AG04450 (cell line): Measurements from ENCODE around the gene CCNK. TPM values are rescaled to one million over a fixed set of nuclear protein-coding genes. Genes with fewer than 3 reads are reported as not detected.
A peak's percentile ranks its signal among the peaks of the same experiment; 100 is the strongest.

Source experiments
- CTCF ChIA-PET: fragments of 300-600, 350-600 bp; formaldehyde crosslinking; extraction: SDS; loops from one replicate; lab custom pipeline; 2022; ENCODE audit warnings: antibody characterized with exemption, inconsistent platforms; lab: Charles Lee
- POLR2A ChIA-PET: fragments of 350-600 bp; formaldehyde crosslinking; extraction: SDS; loops from one replicate; lab custom pipeline; 2021; ENCODE audit warnings: antibody characterized with exemption, inconsistent platforms; lab: Yijun Ruan, JAX
- DNase-seq: peaks from one replicate; pipeline ENCODE4 v3.0.0-alpha.2; 2011; ENCODE audit warnings: low read depth, low spot score
- H3K27ac ChIP-seq: one replicate; pipeline ENCODE4 v1.5.1; 2012; ENCODE audit warnings: low read depth, low read length, control low read depth
- H3K27me3 ChIP-seq: one replicate; pipeline ENCODE4 v1.6.0; 2012; ENCODE audit warnings: low read length; ENCODE audit not compliant: control insufficient read depth, insufficient read depth
- H3K4me3 ChIP-seq: 2 replicates; pipeline ENCODE4 v1.5.1; 2011; ENCODE audit warnings: mild to moderate bottlenecking, low read depth, low read length, control low read depth
- H3K9me3 ChIP-seq: 2 replicates; pipeline ENCODE4 v1.5.1; 2012; ENCODE audit warnings: low read length; ENCODE audit not compliant: control insufficient read depth, insufficient read depth
- polyA plus RNA-seq: library from polyadenylated mRNA; depleted of rRNA; stranded (reverse); fragments of >200 nt; gene quantifications from 2 replicates; pipeline ENCODE4 v1.2.3, GENCODE V29; 2011
- TF ChIP-seq, protein P1 (sequence below): IDR thresholded peaks from 2 replicates; pipeline ENCODE4 v1.5.1; 2011; ENCODE audit warnings: low read depth, low read length, control low read depth, inconsistent platforms

CCNK gene
- polyA plus RNA-seq, 1 experiment, result 18.9 TPM

DNA sequence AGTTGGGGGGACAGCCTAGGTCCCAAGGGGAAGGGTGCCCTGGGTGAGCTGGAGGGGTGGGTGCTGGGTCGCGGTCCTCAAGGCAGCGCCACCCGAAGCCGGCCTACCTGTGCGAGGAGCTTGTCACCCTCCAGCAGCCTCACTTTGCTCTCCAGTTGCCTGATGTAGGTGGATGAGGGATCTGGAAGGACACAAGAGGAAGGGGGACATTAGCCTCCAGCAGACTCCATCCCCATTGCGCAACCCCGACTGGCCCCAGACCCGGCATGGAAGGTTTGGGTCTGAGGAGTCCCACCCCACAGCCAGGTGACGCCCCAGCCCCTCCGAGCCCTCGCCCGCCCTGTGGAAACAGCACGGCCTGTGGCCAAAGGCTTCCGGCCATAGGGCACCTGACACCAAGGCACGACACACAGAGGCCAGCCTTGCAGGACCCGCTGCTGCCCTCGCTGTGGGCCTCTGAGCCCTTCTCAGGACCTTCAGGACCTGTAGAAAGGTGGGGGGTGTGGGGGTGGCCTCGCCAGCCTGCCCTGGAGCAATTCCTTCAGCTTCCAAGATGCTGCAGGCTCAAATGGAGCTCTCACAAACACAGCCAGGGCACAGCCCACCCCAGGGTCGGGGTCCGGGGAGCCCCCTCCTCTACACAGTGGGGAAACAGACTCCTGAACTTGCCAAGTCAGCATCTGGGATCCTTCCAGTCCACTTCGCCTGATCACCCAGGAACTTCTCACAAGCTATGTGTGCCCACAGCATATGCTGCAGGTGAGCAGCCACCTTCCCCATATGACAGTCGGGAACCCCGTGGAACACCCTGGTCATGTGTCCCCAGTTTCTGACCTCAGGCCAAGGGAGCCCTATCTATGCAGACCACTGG is 54.9 kb downstream of the CCNK start:
- ChIA-PET POLR2A (interaction anchor here (0.6 kb wide), 1 partner anchor 32 kb away, joined by 3 read pairs; no protein-coding TSS in a partner anchor), CTCF (interaction anchor here (1.9 kb wide), 1 partner anchor 27 kb away, joined by 4 read pairs; no protein-coding TSS in a partner anchor)
- Histone ChIP-seq H3K27ac (no peak overlapping the region), H3K27me3 (no peaks in the 10 kb centered on the region), H3K4me3 (no peak overlapping the region), H3K9me3 (no peaks in the 10 kb centered on the region; the same call in 1 of the 2 replicates)
- TF ChIP-seq, protein P1, sequence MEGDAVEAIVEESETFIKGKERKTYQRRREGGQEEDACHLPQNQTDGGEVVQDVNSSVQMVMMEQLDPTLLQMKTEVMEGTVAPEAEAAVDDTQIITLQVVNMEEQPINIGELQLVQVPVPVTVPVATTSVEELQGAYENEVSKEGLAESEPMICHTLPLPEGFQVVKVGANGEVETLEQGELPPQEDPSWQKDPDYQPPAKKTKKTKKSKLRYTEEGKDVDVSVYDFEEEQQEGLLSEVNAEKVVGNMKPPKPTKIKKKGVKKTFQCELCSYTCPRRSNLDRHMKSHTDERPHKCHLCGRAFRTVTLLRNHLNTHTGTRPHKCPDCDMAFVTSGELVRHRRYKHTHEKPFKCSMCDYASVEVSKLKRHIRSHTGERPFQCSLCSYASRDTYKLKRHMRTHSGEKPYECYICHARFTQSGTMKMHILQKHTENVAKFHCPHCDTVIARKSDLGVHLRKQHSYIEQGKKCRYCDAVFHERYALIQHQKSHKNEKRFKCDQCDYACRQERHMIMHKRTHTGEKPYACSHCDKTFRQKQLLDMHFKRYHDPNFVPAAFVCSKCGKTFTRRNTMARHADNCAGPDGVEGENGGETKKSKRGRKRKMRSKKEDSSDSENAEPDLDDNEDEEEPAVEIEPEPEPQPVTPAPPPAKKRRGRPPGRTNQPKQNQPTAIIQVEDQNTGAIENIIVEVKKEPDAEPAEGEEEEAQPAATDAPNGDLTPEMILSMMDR, result no peak
- no peak for DNase-seq

DNA sequence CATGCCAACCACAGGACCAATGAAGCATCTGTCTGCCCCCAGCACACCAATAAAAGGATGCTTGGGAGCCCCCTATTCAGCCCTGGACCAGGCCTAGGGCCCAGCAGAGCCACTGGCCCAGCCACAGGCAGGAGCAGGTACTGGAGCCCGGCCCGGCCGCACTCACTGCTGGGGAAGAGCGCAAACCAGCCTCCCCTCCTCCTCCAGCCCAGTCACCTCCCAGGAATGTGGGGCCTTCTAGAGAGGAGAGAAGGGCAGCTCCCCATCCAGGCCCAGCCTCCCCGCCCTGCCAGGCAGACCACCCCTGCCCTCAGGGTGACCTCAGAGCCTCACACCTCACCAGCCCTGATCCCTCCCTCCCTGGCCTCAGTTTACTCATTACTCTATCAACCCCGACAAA is 56.2 kb downstream of the CCNK start:
- H3K9me3 ChIP-seq, result no peaks in the 10 kb centered on the region; the same call in 1 of the 2 replicates
- no peaks in the 10 kb centered on the region for H3K27me3 ChIP-seq
- TF ChIP-seq, protein P1, result no peak
- ChIA-PET CTCF (interaction anchor here (1.3 to 1.9 kb wide), 2 partner anchors 18 to 25 kb away, joined by 4 to 7 read pairs; no protein-coding TSS in a partner anchor), POLR2A (interaction anchor here (1.0 to 1.2 kb wide), 3 partner anchors 11 to 37 kb away, joined by 3 read pairs; no protein-coding TSS in a partner anchor)
- DNase-seq, result peak; percentile 41
- H3K4me3 ChIP-seq, result no peak overlapping the region
- H3K27ac ChIP-seq, result peak overlapping the region; percentile 52

DNA sequence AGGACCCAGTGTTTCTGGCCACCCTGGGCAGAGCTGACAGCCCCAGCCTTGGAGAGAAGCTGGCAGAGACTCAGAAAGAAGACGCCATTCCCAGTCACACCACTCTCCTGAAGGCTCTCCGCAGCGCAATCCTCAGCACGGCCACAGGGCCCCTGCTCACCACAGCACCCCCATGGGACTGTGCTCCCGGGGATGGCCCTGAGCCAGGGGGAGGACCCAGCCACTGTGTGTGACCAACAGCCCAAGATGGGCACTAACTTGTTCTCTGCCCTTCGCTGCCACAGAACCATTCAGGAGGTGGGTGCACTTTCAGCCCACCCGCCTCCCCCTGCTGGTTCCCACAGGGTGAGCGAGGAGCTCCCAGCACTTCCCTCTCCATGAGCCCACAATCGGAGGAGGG is 57.1 kb downstream of the CCNK start:
- ChIA-PET POLR2A (interaction anchor here (1.2 kb wide), 1 partner anchor 10 kb away, joined by 3 read pairs; no protein-coding TSS in a partner anchor), CTCF (interaction anchor here (1.0 kb wide), 1 partner anchor 122 kb away, joined by 3 read pairs; no protein-coding TSS in a partner anchor)
- Histone ChIP-seq H3K9me3 (no peaks in the 10 kb centered on the region; the same call in 1 of the 2 replicates), H3K27ac (no peak overlapping the region), H3K27me3 (no peaks in the 10 kb centered on the region), H3K4me3 (no peak overlapping the region)
- no peak for DNase-seq
- TF ChIP-seq, protein P1, result peak; percentile 21; the same call in 1 of the 2 replicates

DNA sequence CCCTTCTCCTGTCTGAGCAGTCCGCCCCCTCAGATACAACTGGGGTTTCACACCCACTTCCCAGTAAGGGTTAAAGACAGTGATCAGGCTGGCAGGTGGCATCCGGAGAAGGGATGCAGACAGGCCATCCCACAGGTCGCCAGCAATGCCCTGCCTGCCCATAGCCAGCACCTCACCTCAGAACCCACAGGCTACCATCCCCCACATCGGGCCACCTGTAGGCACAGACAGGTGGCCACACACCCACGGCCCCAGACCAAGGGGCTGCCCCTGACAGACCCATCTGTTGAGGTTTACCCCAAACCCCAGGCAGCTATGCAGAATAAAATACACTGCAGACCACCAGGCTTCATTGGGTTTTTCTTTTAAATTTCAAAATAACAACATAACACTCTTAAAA is 57.5 kb downstream of the CCNK start:
- CTCF ChIA-PET, result interaction anchor here (0.7 to 1.0 kb wide), 2 partner anchors 37 to 123 kb away, joined by 3 read pairs; no protein-coding TSS in a partner anchor
- TF ChIP-seq, protein P1, result no peak
- Histone ChIP-seq H3K27ac (no peak overlapping the region), H3K4me3 (no peak overlapping the region), H3K9me3 (no peaks in the 10 kb centered on the region; the same call in 1 of the 2 replicates), H3K27me3 (no peaks in the 10 kb centered on the region)
- POLR2A ChIA-PET, result interaction anchor here (1.2 kb wide), 1 partner anchor 10 kb away, joined by 3 read pairs; no protein-coding TSS in a partner anchor
- DNase-seq, result no peak

DNA sequence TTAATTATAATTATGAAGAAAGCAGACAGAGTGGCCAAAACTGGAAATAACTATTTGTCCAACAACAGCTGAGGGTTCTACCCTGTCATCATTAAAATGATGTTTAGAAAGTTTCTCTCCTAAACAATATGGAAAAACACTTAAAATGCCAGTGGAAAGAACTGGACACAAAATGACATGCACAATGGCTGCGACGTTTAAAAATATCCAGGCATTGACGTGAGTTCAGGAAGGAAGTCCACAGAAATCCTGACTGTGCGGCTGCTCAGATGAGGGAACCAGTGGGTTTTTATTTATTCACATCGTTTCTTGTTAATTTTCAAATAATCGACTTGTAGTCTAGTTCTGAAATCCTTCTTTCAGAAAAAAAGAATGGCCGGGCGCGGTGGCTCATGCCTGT is 58.3 kb downstream of the CCNK start:
- Histone ChIP-seq H3K4me3 (no peak overlapping the region), H3K27ac (no peak overlapping the region), H3K27me3 (no peaks in the 10 kb centered on the region), H3K9me3 (no peaks in the 10 kb centered on the region; the same call in 1 of the 2 replicates)
- DNase-seq, result no peak
- POLR2A ChIA-PET, result no interaction called here
- CTCF ChIA-PET, result interaction anchor here (0.6 to 0.7 kb wide), 2 partner anchors 15 to 37 kb away, joined by 3 read pairs; no protein-coding TSS in a partner anchor
- TF ChIP-seq, protein P1, result no peak
